Adrenal gland (tissue), 12 donors: Measurements from ENCODE around the gene RPL39. TPM values are rescaled to one million over a fixed set of nuclear protein-coding genes. Genes with fewer than 3 reads are reported as not detected.

Experiments used
- DNase-seq, 7 donors: peaks; one replicate each; pipeline ENCODE4 v3.0.0-alpha.2; 2019 to 2020
- H3K27ac ChIP-seq, 5 donors: fragments of 200-600 bp; sonication (generic) in 4 of 5; 1 replicate in 3 of 5; 2 replicates in 2 of 5; pipeline versions ENCODE4 v1.5.1 to v1.8.0; 2016 to 2020; ENCODE audit warnings: mild to moderate bottlenecking in 1 of 5
- H3K27me3 ChIP-seq: fragments of 200-600 bp; 2 replicates; pipeline ENCODE4 v1.8.0; 2021
- H3K36me3 ChIP-seq, 2 donors: fragments of 200-600 bp; replicated peaks in 1 of 2; 1 replicate in 1 of 2; 2 replicates in 1 of 2; pipeline versions ENCODE4 v1.5.1 to v1.8.0; 2018 to 2022
- H3K4me1 ChIP-seq, 2 donors: fragments of 200-600 bp; replicated peaks in 1 of 2; 1 replicate in 1 of 2; 2 replicates in 1 of 2; pipeline versions ENCODE4 v1.5.1 to v1.8.0; 2018 to 2021
- H3K4me3 ChIP-seq, 4 donors: fragments of 200-600 bp; sonication (generic) in 3 of 4; one replicate each; pipeline ENCODE4 v1.5.1; 2016 to 2018
- H3K9me3 ChIP-seq, 3 donors: fragments of 200-600 bp; sonication (generic) in 1 of 3; replicated peaks in 1 of 3; 1 replicate in 2 of 3; 2 replicates in 1 of 3; pipeline versions ENCODE4 v1.5.1 to v1.8.0; 2016 to 2021
- POLR2A ChIP-seq, 2 donors: fragments of 450-650 bp; IDR thresholded peaks; one replicate each; pipeline ENCODE4 v1.6.1; 2017; ENCODE audit warnings: antibody characterized with exemption in 2 of 2, mild to moderate bottlenecking in 2 of 2, moderate library complexity in 1 of 2
- WGBS, 4 donors: extraction: QIAGEN DNeasy Blood & Tissue Kit in 2 of 4; methylation state at CpG; one replicate each; pipeline versions ENCODE4 v1.1.5 to v1.1.7; 2013 to 2017; 5-methylcytosine and 5-hydroxymethylcytosine counted together
- intact Hi-C, 2 donors: fragments of 100-400 bp; cut with DNase I; formaldehyde crosslinking; loops; one replicate each; pipeline versions ENCODE4 v1.14.1 to v1.15.0; 2022 to 2023
- polyA plus RNA-seq, 3 donors: library from polyadenylated mRNA; stranded (reverse); fragments of 200-250 nt in 2 of 3; fragments of 350-450 nt in 1 of 3; fragmentation: Illumina TruSeq in 1 of 3; extraction: RNeasy Lipid Tissue Mini Kit (QIAGEN cat#74804) in 1 of 3; gene quantifications; one replicate each; pipeline ENCODE4 v1.2.3, GENCODE V29; 2013 to 2014
- small RNA-seq, 2 donors: library from RNA; depleted of rRNA; stranded (forward); fragments of <200 nt; gene quantifications; one replicate each; pipeline ENCODE3, GENCODE V24; 2016
- total RNA-seq, 9 donors: library from RNA; depleted of rRNA in 4 of 9; stranded (reverse); fragments of >200 nt in 4 of 9; fragments of 120-200 nt in 1 of 9; fragmentation: NEBNext Ultra II Directional in 1 of 9; extraction: Animal tissue kit (Norgen Biotek cat#: 25700) in 1 of 9; gene quantifications; one replicate each; pipeline versions ENCODE4 v1.1.0 to v1.2.4, GENCODE V29; 2013 to 2023
- TF ChIP-seq, protein P1 (sequence below), 6 experiments: fragments of 450-650 bp in 4 of 6; fragments of 200-600 bp in 2 of 6; sonication (generic) in 1 of 6; IDR thresholded peaks; 1 replicate in 5 of 6; 2 replicates in 1 of 6; pipeline versions ENCODE4 v1.5.1 to v1.8.0; 2016 to 2021; ENCODE audit warnings: antibody characterized with exemption in 6 of 6, mild to moderate bottlenecking in 2 of 6, moderate library complexity in 1 of 6
- donor health status: healthy with polysubstance abuse.
- donor health status: Bipolar disorder and iron deficiency.
- donor health status: DM: yes; HTN: yes; CAD: no.
- donor health status: DM: no; HTN: no; CAD: no.
- donor health status: DM: no; HTN: no; CAD: no.
- donor health status: DM: yes; HTN: yes; CAD: no.

Gene RPL39
- total and polyA plus RNA-seq, 12 donors, result 797 to 4,409 (median 2,170) TPM

DNA sequence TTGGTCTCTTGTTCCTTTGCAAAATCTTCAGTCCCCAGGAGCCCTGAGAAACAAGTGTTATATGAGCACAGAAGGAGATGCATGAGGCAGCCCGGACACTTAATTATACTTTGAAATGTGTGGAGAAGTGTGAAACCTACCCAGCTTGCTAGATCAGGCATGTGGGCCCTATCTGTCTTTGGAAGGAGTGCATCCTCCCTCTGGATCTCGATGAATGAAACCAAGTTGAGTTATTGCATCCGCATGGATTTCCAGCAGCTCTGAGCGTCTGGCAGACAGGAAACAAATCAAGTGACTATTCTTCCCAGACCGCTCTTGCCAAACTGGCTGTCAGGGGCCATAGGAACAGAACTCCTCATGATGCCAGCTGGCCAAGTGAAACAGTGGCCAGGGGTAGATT, 52.7 kb downstream of the RPL39 start:
- TF ChIP-seq, protein P1, sequence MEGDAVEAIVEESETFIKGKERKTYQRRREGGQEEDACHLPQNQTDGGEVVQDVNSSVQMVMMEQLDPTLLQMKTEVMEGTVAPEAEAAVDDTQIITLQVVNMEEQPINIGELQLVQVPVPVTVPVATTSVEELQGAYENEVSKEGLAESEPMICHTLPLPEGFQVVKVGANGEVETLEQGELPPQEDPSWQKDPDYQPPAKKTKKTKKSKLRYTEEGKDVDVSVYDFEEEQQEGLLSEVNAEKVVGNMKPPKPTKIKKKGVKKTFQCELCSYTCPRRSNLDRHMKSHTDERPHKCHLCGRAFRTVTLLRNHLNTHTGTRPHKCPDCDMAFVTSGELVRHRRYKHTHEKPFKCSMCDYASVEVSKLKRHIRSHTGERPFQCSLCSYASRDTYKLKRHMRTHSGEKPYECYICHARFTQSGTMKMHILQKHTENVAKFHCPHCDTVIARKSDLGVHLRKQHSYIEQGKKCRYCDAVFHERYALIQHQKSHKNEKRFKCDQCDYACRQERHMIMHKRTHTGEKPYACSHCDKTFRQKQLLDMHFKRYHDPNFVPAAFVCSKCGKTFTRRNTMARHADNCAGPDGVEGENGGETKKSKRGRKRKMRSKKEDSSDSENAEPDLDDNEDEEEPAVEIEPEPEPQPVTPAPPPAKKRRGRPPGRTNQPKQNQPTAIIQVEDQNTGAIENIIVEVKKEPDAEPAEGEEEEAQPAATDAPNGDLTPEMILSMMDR (IDR thresholded peaks at IDR 0.05), result no peak
- no peak for TF ChIP-seq POLR2A (IDR thresholded peaks at IDR 0.05)
- 52 to 64% (median 59%) methylated on average over 4 to 5 of the region's 5 CpGs for WGBS, 4 donors

More for the DNA sequence above, 52.7 kb downstream of the RPL39 start:
- Histone ChIP-seq H3K9me3 (no peaks in the 10 kb centered on the region), H3K36me3 (no peaks in the 10 kb centered on the region), H3K4me1 (no peaks in the 10 kb centered on the region), H3K27me3 (no peaks in the 10 kb centered on the region), H3K27ac (no peak overlapping the region), H3K4me3 (no peak overlapping the region)
- DNase-seq, result no peak
- intact Hi-C loops, result no loop called here

Small RNAs within 50 kb of the gene (small RNA-seq; reads per million reads assigned to genes)
- gene SNORA69, result 0 reads per million in 2 donors

Other genes with a start within 250 kb of the RPL39 start
- gene STEEP1, start 226.2 kb downstream of the RPL39 start, total RNA-seq, result 10 to 100 TPM; 15.9 to 32.0 (median 22.6) TPM
- 10 to 100 TPM in 1 of 3 donors, 1 to 10 TPM in 2; 7.0 to 30.9 (median 8.5) TPM for gene STEEP1, start 226.2 kb downstream of the RPL39 start, polyA plus RNA-seq
- gene UBE2A, start 217.1 kb downstream of the RPL39 start, total RNA-seq, result 10 to 100 TPM; 18.3 to 43.1 (median 35.6) TPM
- 10 to 100 TPM; 31.2 to 88.4 (median 33.2) TPM for gene UBE2A, start 217.1 kb downstream of the RPL39 start, polyA plus RNA-seq
- gene NKRF, start 185.2 kb downstream of the RPL39 start, total RNA-seq, result 10 to 100 TPM in 2 of 9 donors, 1 to 10 TPM in 7; 4.2 to 12.8 (median 5.7) TPM
- gene NKRF, start 185.2 kb downstream of the RPL39 start, polyA plus RNA-seq, result 10 to 100 TPM in 2 of 3 donors, 1 to 10 TPM in 1; 8.0 to 13.2 (median 12.7) TPM
- gene SEPTIN6, start 98.5 kb downstream of the RPL39 start, total RNA-seq, result 100 to 1,000 TPM in 8 of 9 donors, 10 to 100 TPM in 1; 86.5 to 204 (median 128) TPM
- 100 to 1,000 TPM in 1 of 3 donors, 10 to 100 TPM in 2; 42.4 to 332 (median 78.6) TPM for gene SEPTIN6, start 98.5 kb downstream of the RPL39 start, polyA plus RNA-seq
- 1 to 10 TPM in 6 of 9 donors, under 1 TPM in 2, not detected in 1; 0.33 to 5.9 (median 1.4) TPM for gene SOWAHD, start 33.0 kb downstream of the RPL39 start, total RNA-seq
- gene SOWAHD, start 33.0 kb downstream of the RPL39 start, polyA plus RNA-seq, result 1 to 10 TPM in 1 of 3 donors, under 1 TPM in 2; 0.13 to 1.4 (median 0.47) TPM
- gene UPF3B, start 61.3 kb upstream of the RPL39 start, total RNA-seq, result 1 to 10 TPM in 8 of 9 donors, under 1 TPM in 1; 0.95 to 6.2 (median 4.1) TPM
- 10 to 100 TPM; 11.0 to 27.1 (median 14.0) TPM for gene UPF3B, start 61.3 kb upstream of the RPL39 start, polyA plus RNA-seq
- gene RNF113A, start 80.1 kb upstream of the RPL39 start, total RNA-seq, result 10 to 100 TPM; 11.5 to 18.0 (median 13.8) TPM
- 10 to 100 TPM; 16.1 to 21.5 (median 20.0) TPM for gene RNF113A, start 80.1 kb upstream of the RPL39 start, polyA plus RNA-seq
- 100 to 1,000 TPM in 4 of 9 donors, 10 to 100 TPM in 5; 46.7 to 253 (median 99.8) TPM for gene NDUFA1, start 80.2 kb upstream of the RPL39 start, total RNA-seq
- gene NDUFA1, start 80.2 kb upstream of the RPL39 start, polyA plus RNA-seq, result 100 to 1,000 TPM; 127 to 572 (median 295) TPM
- gene AKAP14, start 104.3 kb upstream of the RPL39 start, total RNA-seq, result not detected
- not detected for gene AKAP14, start 104.3 kb upstream of the RPL39 start, polyA plus RNA-seq
- 10 to 100 TPM in 1 of 9 donors, 1 to 10 TPM in 8; 5.1 to 13.3 (median 9.4) TPM for gene NKAP, start 152.1 kb upstream of the RPL39 start, total RNA-seq
- 10 to 100 TPM in 2 of 3 donors, 1 to 10 TPM in 1; 9.3 to 12.8 (median 10.2) TPM for gene NKAP, start 152.1 kb upstream of the RPL39 start, polyA plus RNA-seq